Muscle of leg (tissue), 11 donors: ENCODE measurements around the gene NPRL2. TPM values are rescaled to one million over a fixed set of nuclear protein-coding genes. Genes with fewer than 3 reads are reported as not detected.

Experiments
- DNase-seq: peaks from one replicate; pipeline ENCODE4 v3.0.0; 2013
- H3K27ac ChIP-seq: one replicate; pipeline ENCODE4 v1.5.1; 2013; ENCODE audit warnings: mild to moderate bottlenecking, low read length, control low read depth
- H3K27me3 ChIP-seq: one replicate; pipeline ENCODE4 v1.6.1; 2013; ENCODE audit warnings: low read length; ENCODE audit not compliant: control insufficient read depth, insufficient read depth
- H3K36me3 ChIP-seq: one replicate; pipeline ENCODE4 v1.6.1; 2013; ENCODE audit warnings: low read length; ENCODE audit not compliant: control insufficient read depth, insufficient read depth
- H3K4me1 ChIP-seq: one replicate; pipeline ENCODE4 v1.6.1; 2013; ENCODE audit warnings: low read length; ENCODE audit not compliant: control insufficient read depth, insufficient read depth
- H3K4me3 ChIP-seq: one replicate; pipeline ENCODE4 v1.5.1; 2013; ENCODE audit warnings: low read length, control low read depth
- H3K9me3 ChIP-seq: replicated peaks from 2 replicates; pipeline ENCODE4 v1.6.1; 2013; ENCODE audit warnings: low read depth, low read length; ENCODE audit not compliant: control insufficient read depth
- WGBS: methylation state at CpG from one replicate; pipeline ENCODE4 v1.1.5; 2013; ENCODE audit warnings: missing lambda C conversion rate; ENCODE audit not compliant: insufficient coverage; 5-methylcytosine and 5-hydroxymethylcytosine counted together
- polyA plus RNA-seq, 8 donors: library from polyadenylated mRNA; unstranded; fragments of 120-200 nt; gene quantifications; one replicate each; pipeline versions ENCODE4 v1.2.1 to v1.2.3, GENCODE V29; 2013; ENCODE audit warnings: inconsistent platforms in 1 of 8, low replicate concordance in 1 of 8; ENCODE audit not compliant: insufficient read length in 8 of 8, insufficient read depth in 1 of 8
- total RNA-seq: library from RNA; stranded (reverse); fragments of 120-200 nt; gene quantifications from one replicate; pipeline ENCODE4 v1.2.4, GENCODE V29; 2013

NPRL2 gene
- total and polyA plus RNA-seq, 9 donors: 18.2 to 23.9 (median 20.0) TPM

GRCh38 chr3:50299638-50299928, 51.0 kb downstream of the NPRL2 start:
- peaks cover 7% of the 10 kb centered on the region for H3K36me3 ChIP-seq
- H3K27ac ChIP-seq: peak overlapping the region; percentile 86
- H3K4me3 ChIP-seq: peak overlapping the region; percentile 50
- no peaks in the 10 kb centered on the region for H3K27me3 ChIP-seq
- DNase-seq: no peak
- H3K4me1 ChIP-seq: peaks cover 43% of the 10 kb centered on the region
- no peaks in the 10 kb centered on the region for H3K9me3 ChIP-seq
- whole genome bisulfite sequencing: 0% methylated on average over 12 of the region's 12 CpGs

GRCh38 chr3:50298836-50299637, 51.5 kb downstream of the NPRL2 start, which contains the start of the genes HYAL3 and NAA80:
HYAL3 (minus strand) TSS chr3:50299405; CDS start chr3:50295602, 3,803 bp downstream.
NAA80 (minus strand) TSS chr3:50299405; CDS start chr3:50297463, 1,942 bp downstream.
- WGBS: under 1% methylated on average over 50 of the region's 61 CpGs
- Histone ChIP-seq H3K27ac (peak within 1 kb of the TSS; percentile 93), H3K4me1 (peaks cover 43% of the 10 kb centered on the region), H3K9me3 (no peaks in the 10 kb centered on the region), H3K36me3 (peaks cover 7% of the 10 kb centered on the region), H3K4me3 (peak within 1 kb of the TSS; percentile 88), H3K27me3 (no peaks in the 10 kb centered on the region)
- DNase-seq: peak; percentile 100

- peak overlapping the region; percentile 93 for H3K27ac ChIP-seq
- H3K9me3 ChIP-seq: no peaks in the 10 kb centered on the region
- DNase-seq: peak; percentile 28
- 36% methylated on average over 6 of the region's 9 CpGs for WGBS
- peak overlapping the region; percentile 88 for H3K4me3 ChIP-seq
- peaks cover 40% of the 10 kb centered on the region for H3K4me1 ChIP-seq
- H3K27me3 ChIP-seq: no peaks in the 10 kb centered on the region
- peaks cover 7% of the 10 kb centered on the region for H3K36me3 ChIP-seq
Measured at GRCh38 chr3:50297896-50298725, 52.5 kb downstream of the NPRL2 start.

- H3K27me3 ChIP-seq: no peaks in the 10 kb centered on the region
- peaks cover 7% of the 10 kb centered on the region for H3K36me3 ChIP-seq
- no peak overlapping the region for H3K4me3 ChIP-seq
- H3K4me1 ChIP-seq: peaks cover 39% of the 10 kb centered on the region
- 100% methylated on average over 2 of the region's 2 CpGs for WGBS
- DNase-seq: peak; percentile 42
- no peaks in the 10 kb centered on the region for H3K9me3 ChIP-seq
- no peak overlapping the region for H3K27ac ChIP-seq
Measured at GRCh38 chr3:50297384-50297775, 53.2 kb downstream of the NPRL2 start.

Other genes starting within 250 kb of the NPRL2 start
- gene SEMA3F, start 195.5 kb downstream of the NPRL2 start, total RNA-seq: 9.1 TPM
- 10 to 100 TPM in 6 of 8 donors, 1 to 10 TPM in 2; 9.9 to 28.6 (median 14.4) TPM for gene SEMA3F, start 195.5 kb downstream of the NPRL2 start, polyA plus RNA-seq
- gene GNAT1, start 159.2 kb downstream of the NPRL2 start, total RNA-seq: not detected
- under 1 TPM in 2 of 8 donors, not detected in 6; 0.26 to 0.34 TPM for gene GNAT1, start 159.2 kb downstream of the NPRL2 start, polyA plus RNA-seq
- 1.7 TPM for gene SLC38A3, start 145.5 kb downstream of the NPRL2 start, total RNA-seq
- gene SLC38A3, start 145.5 kb downstream of the NPRL2 start, polyA plus RNA-seq: 1 to 10 TPM; 1.7 to 4.4 (median 2.5) TPM
- 116 TPM for gene GNAI2, start 114.6 kb downstream of the NPRL2 start, total RNA-seq
- 100 to 1,000 TPM; 153 to 222 (median 191) TPM for gene GNAI2, start 114.6 kb downstream of the NPRL2 start, polyA plus RNA-seq
- gene SEMA3B, start 81.6 kb downstream of the NPRL2 start, total RNA-seq: 51.8 TPM
- gene SEMA3B, start 81.6 kb downstream of the NPRL2 start, polyA plus RNA-seq: 10 to 100 TPM; 31.8 to 53.7 (median 38.9) TPM
- 25.4 TPM for gene LSMEM2, start 71.7 kb downstream of the NPRL2 start, total RNA-seq
- gene LSMEM2, start 71.7 kb downstream of the NPRL2 start, polyA plus RNA-seq: 10 to 100 TPM; 11.1 to 33.1 (median 27.8) TPM
- 36.9 TPM for gene IFRD2, start 58.3 kb downstream of the NPRL2 start, total RNA-seq
- 10 to 100 TPM; 46.4 to 68.1 (median 61.2) TPM for gene IFRD2, start 58.3 kb downstream of the NPRL2 start, polyA plus RNA-seq
- gene HYAL3, start 51.4 kb downstream of the NPRL2 start, total RNA-seq: 1.3 TPM
- 1 to 10 TPM; 1.3 to 3.0 (median 2.2) TPM for gene HYAL3, start 51.4 kb downstream of the NPRL2 start, polyA plus RNA-seq
- gene NAA80, start 51.4 kb downstream of the NPRL2 start, total RNA-seq: 5.1 TPM
- 1 to 10 TPM; 5.4 to 8.3 (median 6.3) TPM for gene NAA80, start 51.4 kb downstream of the NPRL2 start, polyA plus RNA-seq
- 1.3 TPM for gene HYAL1, start 47.2 kb downstream of the NPRL2 start, total RNA-seq
- gene HYAL1, start 47.2 kb downstream of the NPRL2 start, polyA plus RNA-seq: 1 to 10 TPM in 7 of 8 donors, under 1 TPM in 1; 0.86 to 2.5 (median 1.7) TPM
- gene HYAL2, start 28.0 kb downstream of the NPRL2 start, total RNA-seq: 51.6 TPM
- gene HYAL2, start 28.0 kb downstream of the NPRL2 start, polyA plus RNA-seq: 10 to 100 TPM; 34.3 to 49.5 (median 46.9) TPM
- gene TUSC2, start 22.6 kb downstream of the NPRL2 start, total RNA-seq: 12.8 TPM
- gene TUSC2, start 22.6 kb downstream of the NPRL2 start, polyA plus RNA-seq: 10 to 100 TPM; 13.7 to 19.2 (median 17.4) TPM
- gene RASSF1, start 9.9 kb downstream of the NPRL2 start, total RNA-seq: 33.9 TPM
- gene RASSF1, start 9.9 kb downstream of the NPRL2 start, polyA plus RNA-seq: 10 to 100 TPM; 34.9 to 47.7 (median 38.8) TPM
- 0.49 TPM for gene ZMYND10, start 5.0 kb downstream of the NPRL2 start, total RNA-seq
- 1 to 10 TPM in 4 of 8 donors, under 1 TPM in 4; 0.90 to 1.8 (median 1.1) TPM for gene ZMYND10, start 5.0 kb downstream of the NPRL2 start, polyA plus RNA-seq
- gene CYB561D2, start 87 bp upstream of the NPRL2 start, total RNA-seq: 8.3 TPM
- 1 to 10 TPM; 6.1 to 9.1 (median 7.5) TPM for gene CYB561D2, start 87 bp upstream of the NPRL2 start, polyA plus RNA-seq
- gene TMEM115, start 8.7 kb upstream of the NPRL2 start, total RNA-seq: 25.3 TPM
- 10 to 100 TPM; 23.0 to 31.3 (median 26.2) TPM for gene TMEM115, start 8.7 kb upstream of the NPRL2 start, polyA plus RNA-seq
- 3.0 TPM for gene CACNA2D2, start 152.9 kb upstream of the NPRL2 start, total RNA-seq
- 10 to 100 TPM in 3 of 8 donors, 1 to 10 TPM in 5; 6.1 to 12.6 (median 9.4) TPM for gene CACNA2D2, start 152.9 kb upstream of the NPRL2 start, polyA plus RNA-seq
- gene C3orf18, start 217.0 kb upstream of the NPRL2 start, total RNA-seq: 23.1 TPM
- 10 to 100 TPM; 15.7 to 23.4 (median 19.1) TPM for gene C3orf18, start 217.0 kb upstream of the NPRL2 start, polyA plus RNA-seq
- 16.6 TPM for gene HEMK1, start 218.7 kb upstream of the NPRL2 start, total RNA-seq
- 10 to 100 TPM; 12.9 to 21.5 (median 16.9) TPM for gene HEMK1, start 218.7 kb upstream of the NPRL2 start, polyA plus RNA-seq